Peyer's patch (tissue), 4 donors: ENCODE results near the gene PTPRF. TPM values are rescaled to one million over a fixed set of nuclear protein-coding genes. Genes with fewer than 3 reads are reported as not detected.

Experiments
- DNase-seq, 3 donors: peaks; one replicate each; pipeline ENCODE4 v3.0.0-alpha.2; 2017 to 2019
- H3K27ac ChIP-seq, 4 donors: fragments of 200-600 bp; sonication (generic); one replicate each; pipeline ENCODE4 v1.5.1; 2016 to 2019
- H3K27me3 ChIP-seq, 2 donors: fragments of 200-600 bp; sonication (generic); one replicate each; pipeline ENCODE4 v1.5.1; 2019
- H3K36me3 ChIP-seq, 3 donors: fragments of 200-600 bp; sonication (generic); one replicate each; pipeline ENCODE4 v1.5.1; 2016 to 2019
- H3K4me1 ChIP-seq, 4 donors: fragments of 200-600 bp; sonication (generic); one replicate each; pipeline ENCODE4 v1.5.1; 2016 to 2019
- H3K4me3 ChIP-seq, 4 donors: fragments of 200-600 bp; sonication (generic); 1 replicate in 3 of 4; 2 replicates in 1 of 4; pipeline ENCODE4 v1.5.1; 2016 to 2019; ENCODE audit warnings: mild to moderate bottlenecking in 1 of 4
- H3K9me3 ChIP-seq, 4 donors: fragments of 200-600 bp; sonication (generic); one replicate each; pipeline ENCODE4 v1.5.1; 2016 to 2019; ENCODE audit warnings: mild to moderate bottlenecking in 1 of 4
- POLR2A ChIP-seq, 2 donors: fragments of 450-650 bp; IDR thresholded peaks; one replicate each; pipeline ENCODE4 v1.5.1; 2017; ENCODE audit warnings: antibody characterized with exemption in 2 of 2, mild to moderate bottlenecking in 2 of 2, moderate library complexity in 2 of 2
- total RNA-seq, 4 donors: library from RNA; depleted of rRNA; stranded (reverse); fragments of >200 nt; gene quantifications; one replicate each; pipeline ENCODE4 v1.1.0, GENCODE V29; 2016
- TF ChIP-seq, protein P1 (sequence below), 6 experiments: fragments of 450-650 bp in 4 of 6; fragments of 200-600 bp in 2 of 6; sonication (generic) in 1 of 6; IDR thresholded peaks; one replicate each; pipeline ENCODE4 v1.5.1; 2017 to 2019; ENCODE audit warnings: antibody characterized with exemption in 6 of 6, mild to moderate bottlenecking in 3 of 6, moderate library complexity in 1 of 6

The PTPRF gene
- total RNA-seq, 4 donors from 2014 or later = 149 to 613 (median 528) TPM

DNA sequence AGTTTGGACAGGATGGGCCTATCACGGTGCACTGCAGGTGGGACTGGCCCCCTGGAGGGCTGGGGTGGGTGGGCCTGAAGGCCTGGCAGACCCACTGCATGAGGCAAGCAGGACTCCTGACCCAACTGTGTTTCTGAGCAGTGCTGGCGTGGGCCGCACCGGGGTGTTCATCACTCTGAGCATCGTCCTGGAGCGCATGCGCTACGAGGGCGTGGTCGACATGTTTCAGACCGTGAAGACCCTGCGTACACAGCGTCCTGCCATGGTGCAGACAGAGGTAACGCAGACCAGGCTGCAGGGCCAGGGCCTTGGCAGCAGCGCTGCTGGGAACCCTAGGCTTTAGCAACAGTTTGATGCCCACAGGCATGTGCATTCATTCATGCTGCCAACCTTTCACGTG lies 90.3 kb downstream of the PTPRF start:
- no peak overlapping the region for H3K4me3 ChIP-seq
- H3K36me3 ChIP-seq = peaks cover 0 to 89% (median 0%) of the 10 kb centered on the region in 3 donors
- no peaks in the 10 kb centered on the region for H3K4me1 ChIP-seq
- no peak overlapping the region for H3K27ac ChIP-seq
- H3K9me3 ChIP-seq = no peaks in the 10 kb centered on the region
- H3K27me3 ChIP-seq = no peaks in the 10 kb centered on the region
- DNase-seq = no peak
- TF ChIP-seq POLR2A (IDR thresholded peaks at IDR 0.05) = no peak
- TF ChIP-seq, protein P1, sequence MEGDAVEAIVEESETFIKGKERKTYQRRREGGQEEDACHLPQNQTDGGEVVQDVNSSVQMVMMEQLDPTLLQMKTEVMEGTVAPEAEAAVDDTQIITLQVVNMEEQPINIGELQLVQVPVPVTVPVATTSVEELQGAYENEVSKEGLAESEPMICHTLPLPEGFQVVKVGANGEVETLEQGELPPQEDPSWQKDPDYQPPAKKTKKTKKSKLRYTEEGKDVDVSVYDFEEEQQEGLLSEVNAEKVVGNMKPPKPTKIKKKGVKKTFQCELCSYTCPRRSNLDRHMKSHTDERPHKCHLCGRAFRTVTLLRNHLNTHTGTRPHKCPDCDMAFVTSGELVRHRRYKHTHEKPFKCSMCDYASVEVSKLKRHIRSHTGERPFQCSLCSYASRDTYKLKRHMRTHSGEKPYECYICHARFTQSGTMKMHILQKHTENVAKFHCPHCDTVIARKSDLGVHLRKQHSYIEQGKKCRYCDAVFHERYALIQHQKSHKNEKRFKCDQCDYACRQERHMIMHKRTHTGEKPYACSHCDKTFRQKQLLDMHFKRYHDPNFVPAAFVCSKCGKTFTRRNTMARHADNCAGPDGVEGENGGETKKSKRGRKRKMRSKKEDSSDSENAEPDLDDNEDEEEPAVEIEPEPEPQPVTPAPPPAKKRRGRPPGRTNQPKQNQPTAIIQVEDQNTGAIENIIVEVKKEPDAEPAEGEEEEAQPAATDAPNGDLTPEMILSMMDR (IDR thresholded peaks at IDR 0.05) = no peak

DNA sequence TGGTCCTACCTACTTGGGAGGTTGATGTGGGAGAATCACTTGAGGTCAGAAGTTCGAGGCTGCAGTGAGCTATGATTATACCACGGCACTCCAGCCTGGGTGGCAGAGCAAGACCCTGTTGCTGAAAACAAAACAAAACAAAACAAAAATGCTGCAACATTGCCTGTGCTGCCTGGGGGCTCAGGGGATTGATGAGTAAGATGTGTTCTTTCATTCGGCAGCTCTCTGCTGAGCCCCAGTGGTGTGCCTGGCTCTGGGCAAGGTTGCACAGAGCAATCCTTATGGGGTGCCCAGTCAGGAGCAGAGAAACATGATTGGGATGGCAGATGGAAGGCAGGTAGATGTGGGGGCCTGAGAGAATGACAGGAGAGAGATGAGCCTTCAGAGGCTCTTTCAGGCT lies 90.7 kb downstream of the PTPRF start:
- no peak for DNase-seq
- H3K4me1 ChIP-seq = no peaks in the 10 kb centered on the region
- H3K4me3 ChIP-seq = no peak overlapping the region
- H3K27ac ChIP-seq = no peak overlapping the region
- H3K27me3 ChIP-seq = no peaks in the 10 kb centered on the region
- H3K9me3 ChIP-seq = no peaks in the 10 kb centered on the region
- peaks cover 0 to 85% (median 0%) of the 10 kb centered on the region in 3 donors for H3K36me3 ChIP-seq
- TF ChIP-seq, protein P1 (IDR thresholded peaks at IDR 0.05) = no peak
- TF ChIP-seq POLR2A (IDR thresholded peaks at IDR 0.05) = no peak

DNA sequence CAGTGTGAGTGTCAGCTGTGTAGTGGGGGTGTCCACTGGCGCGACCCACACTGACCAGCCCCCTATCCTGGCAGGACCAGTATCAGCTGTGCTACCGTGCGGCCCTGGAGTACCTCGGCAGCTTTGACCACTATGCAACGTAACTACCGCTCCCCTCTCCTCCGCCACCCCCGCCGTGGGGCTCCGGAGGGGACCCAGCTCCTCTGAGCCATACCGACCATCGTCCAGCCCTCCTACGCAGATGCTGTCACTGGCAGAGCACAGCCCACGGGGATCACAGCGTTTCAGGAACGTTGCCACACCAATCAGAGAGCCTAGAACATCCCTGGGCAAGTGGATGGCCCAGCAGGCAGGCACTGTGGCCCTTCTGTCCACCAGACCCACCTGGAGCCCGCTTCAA lies 91.2 kb downstream of the PTPRF start:
- no peak overlapping the region for H3K4me3 ChIP-seq

DNA sequence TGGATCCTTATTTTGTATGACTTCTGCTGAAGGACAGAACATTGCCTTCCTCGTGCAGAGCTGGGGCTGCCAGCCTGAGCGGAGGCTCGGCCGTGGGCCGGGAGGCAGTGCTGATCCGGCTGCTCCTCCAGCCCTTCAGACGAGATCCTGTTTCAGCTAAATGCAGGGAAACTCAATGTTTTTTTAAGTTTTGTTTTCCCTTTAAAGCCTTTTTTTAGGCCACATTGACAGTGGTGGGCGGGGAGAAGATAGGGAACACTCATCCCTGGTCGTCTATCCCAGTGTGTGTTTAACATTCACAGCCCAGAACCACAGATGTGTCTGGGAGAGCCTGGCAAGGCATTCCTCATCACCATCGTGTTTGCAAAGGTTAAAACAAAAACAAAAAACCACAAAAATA lies 91.8 kb downstream of the PTPRF start:
- Histone ChIP-seq H3K27ac (no peak overlapping the region), H3K4me3 (no peak overlapping the region), H3K36me3 (peaks cover 0 to 74% (median 0%) of the 10 kb centered on the region in 3 donors), H3K4me1 (no peaks in the 10 kb centered on the region), H3K27me3 (no peaks in the 10 kb centered on the region), H3K9me3 (no peaks in the 10 kb centered on the region)
- TF ChIP-seq, protein P1 (IDR thresholded peaks at IDR 0.05) = no peak
- TF ChIP-seq POLR2A (IDR thresholded peaks at IDR 0.05) = no peak
- no peak for DNase-seq

More for the DNA sequence above, 91.2 kb downstream of the PTPRF start:
- Histone ChIP-seq H3K27me3 (no peaks in the 10 kb centered on the region), H3K36me3 (peaks cover 0 to 80% (median 0%) of the 10 kb centered on the region in 3 donors), H3K9me3 (no peaks in the 10 kb centered on the region), H3K4me1 (no peaks in the 10 kb centered on the region), H3K27ac (no peak overlapping the region)
- no peak for DNase-seq
- TF ChIP-seq, protein P1 (IDR thresholded peaks at IDR 0.05) = no peak
- TF ChIP-seq POLR2A (IDR thresholded peaks at IDR 0.05) = no peak

DNA sequence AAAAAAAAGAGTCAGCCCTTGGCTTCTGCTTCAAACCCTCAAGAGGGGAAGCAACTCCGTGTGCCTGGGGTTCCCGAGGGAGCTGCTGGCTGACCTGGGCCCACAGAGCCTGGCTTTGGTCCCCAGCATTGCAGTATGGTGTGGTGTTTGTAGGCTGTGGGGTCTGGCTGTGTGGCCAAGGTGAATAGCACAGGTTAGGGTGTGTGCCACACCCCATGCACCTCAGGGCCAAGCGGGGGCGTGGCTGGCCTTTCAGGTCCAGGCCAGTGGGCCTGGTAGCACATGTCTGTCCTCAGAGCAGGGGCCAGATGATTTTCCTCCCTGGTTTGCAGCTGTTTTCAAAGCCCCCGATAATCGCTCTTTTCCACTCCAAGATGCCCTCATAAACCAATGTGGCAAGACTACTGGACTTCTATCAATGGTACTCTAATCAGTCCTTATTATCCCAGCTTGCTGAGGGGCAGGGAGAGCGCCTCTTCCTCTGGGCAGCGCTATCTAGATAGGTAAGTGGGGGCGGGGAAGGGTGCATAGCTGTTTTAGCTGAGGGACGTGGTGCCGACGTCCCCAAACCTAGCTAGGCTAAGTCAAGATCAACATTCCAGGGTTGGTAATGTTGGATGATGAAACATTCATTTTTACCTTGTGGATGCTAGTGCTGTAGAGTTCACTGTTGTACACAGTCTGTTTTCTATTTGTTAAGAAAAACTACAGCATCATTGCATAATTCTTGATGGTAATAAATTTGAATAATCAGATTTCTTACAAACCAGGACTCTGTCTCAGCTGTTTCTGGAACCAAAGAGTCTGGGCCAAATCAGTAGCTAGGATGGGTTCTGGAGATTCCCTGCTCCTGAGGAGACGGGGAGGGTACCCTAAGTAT lies 92.5 kb downstream of the PTPRF start:
- no peaks in the 10 kb centered on the region for H3K9me3 ChIP-seq
- no peak overlapping the region for H3K27ac ChIP-seq
- no peaks in the 10 kb centered on the region for H3K27me3 ChIP-seq
- DNase-seq = no peak
- H3K36me3 ChIP-seq = peaks cover 0 to 67% (median 0%) of the 10 kb centered on the region in 3 donors
- H3K4me1 ChIP-seq = no peaks in the 10 kb centered on the region
- H3K4me3 ChIP-seq = no peak overlapping the region
- TF ChIP-seq, protein P1 (IDR thresholded peaks at IDR 0.05) = no peak
- TF ChIP-seq POLR2A (IDR thresholded peaks at IDR 0.05) = no peak
